ENCODE measurements around the gene NFKBIE.

NFKBIE gene

DNA sequence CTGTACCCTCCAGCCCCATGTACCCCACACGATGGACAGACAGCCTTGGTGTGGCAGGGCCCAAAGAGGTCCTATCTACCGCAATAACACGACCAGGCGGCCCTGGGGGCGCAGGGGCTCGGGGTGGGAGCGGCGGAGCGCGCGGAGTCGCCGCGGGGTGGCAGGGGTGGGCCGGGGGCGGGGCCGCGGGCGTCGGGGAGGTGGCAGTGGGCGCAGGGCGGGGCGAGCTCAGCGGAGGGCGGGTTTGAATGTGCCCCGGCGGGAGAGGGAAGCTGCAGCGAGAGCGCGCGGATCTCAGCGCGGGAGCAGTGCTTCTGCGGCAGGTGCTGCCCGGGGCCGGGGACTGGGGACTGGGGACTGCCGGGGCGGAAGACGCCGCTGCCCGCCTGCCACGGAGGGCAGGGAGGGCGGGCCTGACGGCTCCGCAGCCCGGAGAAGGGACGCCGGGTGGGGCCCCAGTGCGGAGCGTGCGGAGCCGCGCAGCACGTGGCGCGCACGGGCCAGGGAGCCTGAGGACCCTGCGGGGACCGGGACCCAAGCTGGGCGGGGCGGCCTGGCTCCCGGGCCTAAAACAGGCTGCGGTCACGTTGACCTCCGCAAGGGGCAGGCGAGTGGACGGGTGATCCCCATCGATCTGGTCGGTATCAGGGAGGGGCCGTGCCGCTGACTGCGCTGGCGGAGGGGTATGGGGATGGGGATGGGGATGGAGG lies 41.9 kb downstream of the NFKBIE start, which contains the start of gene SLC29A1:
TSS of gene SLC29A1 (plus strand) at position 277 of the 710 bp plus-strand sequence. CDS start 3,719 bp downstream, outside the sequence.
- no peak within 1 kb of the TSS for H3K27ac ChIP-seq (ENCODE audit: low read depth, low read length)
- H3K79me2 ChIP-seq (ENCODE audit: control insufficient read depth, insufficient read depth, low read length, unreplicated experiment): peaks cover 22% of the 10 kb centered on the region
- peaks cover 27% of the 10 kb centered on the region for H3K4me1 ChIP-seq (ENCODE audit: control insufficient read depth, insufficient read depth, low read length, unreplicated experiment)
- H3K36me3 ChIP-seq (ENCODE audit: insufficient read depth, low read length): no peaks in the 10 kb centered on the region
- H3K4me3 ChIP-seq (ENCODE audit: low read depth, low read length): peak within 1 kb of the TSS; percentile 76
- no peaks in the 10 kb centered on the region for H3K27me3 ChIP-seq (ENCODE audit: insufficient read depth, low read length)
- peak within 1 kb of the TSS; percentile 73 for H2AFZ ChIP-seq (ENCODE audit: low read length, unreplicated experiment)

DNA sequence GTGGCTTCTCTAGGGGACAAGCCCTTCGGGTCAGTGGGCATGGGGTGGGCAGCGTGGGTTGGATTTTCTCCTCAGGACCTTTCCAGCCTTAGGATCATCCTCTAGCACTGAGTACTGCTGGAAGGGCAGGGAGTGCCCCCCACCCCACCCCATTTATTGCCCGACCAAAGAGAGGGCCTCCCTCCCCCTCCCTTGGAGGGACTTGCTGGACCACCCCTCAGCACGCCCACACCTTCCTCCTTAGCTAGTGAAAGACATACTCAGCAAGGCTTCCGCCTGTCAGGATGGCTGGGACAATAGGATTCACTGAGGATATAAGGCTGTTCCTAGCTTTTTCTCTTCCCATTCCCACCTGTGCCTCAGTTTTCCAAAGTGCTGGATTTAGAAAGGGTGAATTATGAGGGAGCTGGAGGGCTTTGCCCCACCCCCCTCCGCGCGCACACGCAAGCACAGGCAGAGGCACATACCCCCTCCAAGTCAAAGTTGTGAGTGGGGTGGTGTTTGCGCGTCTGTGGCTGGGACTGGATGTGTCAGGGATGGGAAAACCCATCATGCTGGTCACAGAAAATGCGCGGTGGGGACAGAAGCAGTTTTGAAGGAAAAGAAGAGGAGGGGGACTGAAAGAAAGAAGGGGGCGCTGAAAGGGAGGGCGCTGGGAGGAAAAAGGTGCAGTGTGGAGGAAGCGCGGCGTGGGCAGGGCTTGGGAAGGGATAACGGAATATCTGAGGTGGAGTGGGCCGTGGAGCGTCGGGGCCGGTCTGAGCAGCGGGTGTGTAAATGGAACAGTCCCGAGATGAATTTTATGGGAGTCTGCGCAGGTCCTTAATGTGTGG lies 42.6 kb downstream of the NFKBIE start:
- Histone ChIP-seq H3K27me3 (ENCODE audit: insufficient read depth, low read length) (no peaks in the 10 kb centered on the region), H3K4me3 (ENCODE audit: low read depth, low read length) (peak overlapping the region; percentile 76), H3K36me3 (ENCODE audit: insufficient read depth, low read length) (no peaks in the 10 kb centered on the region), H3K4me1 (ENCODE audit: control insufficient read depth, insufficient read depth, low read length, unreplicated experiment) (peaks cover 34% of the 10 kb centered on the region), H2AFZ (ENCODE audit: low read length, unreplicated experiment) (peak overlapping the region; percentile 48), H3K79me2 (ENCODE audit: control insufficient read depth, insufficient read depth, low read length, unreplicated experiment) (peaks cover 22% of the 10 kb centered on the region), H3K27ac (ENCODE audit: low read depth, low read length) (no peak overlapping the region)

DNA sequence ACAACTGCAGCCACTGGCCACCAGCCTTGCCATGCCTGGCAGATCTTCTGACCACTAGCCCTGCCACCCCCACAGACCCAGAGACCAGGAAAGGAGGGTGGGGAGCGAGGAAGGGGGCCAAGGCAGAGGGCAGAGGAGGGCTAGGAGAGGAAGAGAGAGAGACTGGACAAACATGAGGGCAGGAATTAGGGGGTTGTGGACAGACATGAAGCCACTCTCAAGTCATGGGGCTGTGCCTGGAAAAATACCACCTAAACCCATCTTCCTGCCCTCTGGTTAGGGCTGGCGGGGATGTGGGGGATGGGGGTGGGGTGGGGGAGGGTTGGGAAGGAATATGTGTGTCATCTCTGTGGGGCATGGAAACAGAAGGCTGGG lies 43.4 kb downstream of the NFKBIE start:
- peak overlapping the region; percentile 59; the same call in 1 of the 2 replicates for H3K27ac ChIP-seq (ENCODE audit: low read depth, low read length)
- H3K36me3 ChIP-seq (ENCODE audit: insufficient read depth, low read length): no peaks in the 10 kb centered on the region
- peaks cover 22% of the 10 kb centered on the region for H3K79me2 ChIP-seq (ENCODE audit: control insufficient read depth, insufficient read depth, low read length, unreplicated experiment)
- H3K4me1 ChIP-seq (ENCODE audit: control insufficient read depth, insufficient read depth, low read length, unreplicated experiment): peaks cover 42% of the 10 kb centered on the region
- H3K4me3 ChIP-seq (ENCODE audit: low read depth, low read length): peak overlapping the region; percentile 60
- H2AFZ ChIP-seq (ENCODE audit: low read length, unreplicated experiment): no peak overlapping the region
- no peaks in the 10 kb centered on the region for H3K27me3 ChIP-seq (ENCODE audit: insufficient read depth, low read length)

DNA sequence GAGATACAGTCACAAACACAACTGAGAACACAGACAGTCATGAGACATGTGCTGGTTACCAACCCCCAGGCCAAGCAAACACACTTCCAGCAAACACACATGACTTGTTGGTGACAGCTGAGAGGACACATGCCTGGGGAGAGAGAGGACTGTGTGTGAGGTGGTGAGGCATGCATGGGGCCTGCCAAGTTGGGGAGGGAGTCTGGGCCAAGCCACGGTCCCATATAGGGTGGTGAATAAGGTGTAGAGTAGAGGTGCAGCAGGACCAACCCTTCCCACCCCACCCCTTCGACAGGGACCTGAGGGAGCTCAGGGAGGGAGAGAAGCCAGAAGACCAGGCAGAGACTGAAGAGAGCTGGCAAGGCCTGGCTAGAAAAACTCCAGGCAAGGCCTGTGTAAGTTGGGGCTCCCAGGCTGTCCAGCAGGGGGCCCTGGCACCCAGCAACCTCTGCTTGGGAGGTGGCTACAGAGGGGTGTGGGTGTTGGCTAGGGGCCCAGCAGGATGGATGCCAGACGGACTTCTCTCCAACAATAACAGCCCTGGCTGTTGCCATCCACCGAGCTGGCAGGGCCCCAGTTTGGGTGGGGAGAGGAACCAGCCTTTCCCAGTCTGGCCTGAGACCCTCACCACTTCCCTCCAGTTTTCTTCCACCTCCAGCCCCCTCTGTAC lies 43.9 kb downstream of the NFKBIE start:
- Histone ChIP-seq H2AFZ (ENCODE audit: low read length, unreplicated experiment) (no peak overlapping the region), H3K4me1 (ENCODE audit: control insufficient read depth, insufficient read depth, low read length, unreplicated experiment) (peaks cover 44% of the 10 kb centered on the region), H3K4me3 (ENCODE audit: low read depth, low read length) (peak overlapping the region; percentile 60), H3K27me3 (ENCODE audit: insufficient read depth, low read length) (no peaks in the 10 kb centered on the region), H3K36me3 (ENCODE audit: insufficient read depth, low read length) (no peaks in the 10 kb centered on the region), H3K79me2 (ENCODE audit: control insufficient read depth, insufficient read depth, low read length, unreplicated experiment) (peaks cover 20% of the 10 kb centered on the region), H3K27ac (ENCODE audit: low read depth, low read length) (peak overlapping the region; percentile 60)

DNA sequence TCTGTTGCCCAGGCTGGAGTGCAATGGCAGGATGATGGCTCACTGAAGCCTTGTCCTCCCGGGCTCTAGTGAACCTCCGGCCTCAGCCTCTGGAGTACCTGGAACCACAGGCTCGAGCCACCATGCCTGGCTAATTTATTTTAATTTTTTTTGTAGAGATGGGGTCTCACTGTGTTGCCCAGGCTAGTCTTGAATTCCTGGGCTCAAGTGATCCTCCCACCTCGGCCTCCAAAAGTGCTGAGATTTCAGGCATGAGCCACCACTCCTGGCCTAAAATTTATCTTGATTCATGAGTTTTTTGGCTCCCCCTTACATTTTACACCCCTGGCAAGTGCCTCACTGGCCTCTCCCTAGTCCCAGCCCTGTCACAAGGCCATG lies 44.4 kb downstream of the NFKBIE start:
- no peaks in the 10 kb centered on the region for H3K36me3 ChIP-seq (ENCODE audit: insufficient read depth, low read length)
- H3K79me2 ChIP-seq (ENCODE audit: control insufficient read depth, insufficient read depth, low read length, unreplicated experiment): peaks cover 14% of the 10 kb centered on the region
- H3K4me1 ChIP-seq (ENCODE audit: control insufficient read depth, insufficient read depth, low read length, unreplicated experiment): peaks cover 44% of the 10 kb centered on the region
- no peak overlapping the region for H2AFZ ChIP-seq (ENCODE audit: low read length, unreplicated experiment)
- H3K27ac ChIP-seq (ENCODE audit: low read depth, low read length): peak overlapping the region; percentile 60
- no peaks in the 10 kb centered on the region for H3K27me3 ChIP-seq (ENCODE audit: insufficient read depth, low read length)
- H3K4me3 ChIP-seq (ENCODE audit: low read depth, low read length): no peak overlapping the region

DNA sequence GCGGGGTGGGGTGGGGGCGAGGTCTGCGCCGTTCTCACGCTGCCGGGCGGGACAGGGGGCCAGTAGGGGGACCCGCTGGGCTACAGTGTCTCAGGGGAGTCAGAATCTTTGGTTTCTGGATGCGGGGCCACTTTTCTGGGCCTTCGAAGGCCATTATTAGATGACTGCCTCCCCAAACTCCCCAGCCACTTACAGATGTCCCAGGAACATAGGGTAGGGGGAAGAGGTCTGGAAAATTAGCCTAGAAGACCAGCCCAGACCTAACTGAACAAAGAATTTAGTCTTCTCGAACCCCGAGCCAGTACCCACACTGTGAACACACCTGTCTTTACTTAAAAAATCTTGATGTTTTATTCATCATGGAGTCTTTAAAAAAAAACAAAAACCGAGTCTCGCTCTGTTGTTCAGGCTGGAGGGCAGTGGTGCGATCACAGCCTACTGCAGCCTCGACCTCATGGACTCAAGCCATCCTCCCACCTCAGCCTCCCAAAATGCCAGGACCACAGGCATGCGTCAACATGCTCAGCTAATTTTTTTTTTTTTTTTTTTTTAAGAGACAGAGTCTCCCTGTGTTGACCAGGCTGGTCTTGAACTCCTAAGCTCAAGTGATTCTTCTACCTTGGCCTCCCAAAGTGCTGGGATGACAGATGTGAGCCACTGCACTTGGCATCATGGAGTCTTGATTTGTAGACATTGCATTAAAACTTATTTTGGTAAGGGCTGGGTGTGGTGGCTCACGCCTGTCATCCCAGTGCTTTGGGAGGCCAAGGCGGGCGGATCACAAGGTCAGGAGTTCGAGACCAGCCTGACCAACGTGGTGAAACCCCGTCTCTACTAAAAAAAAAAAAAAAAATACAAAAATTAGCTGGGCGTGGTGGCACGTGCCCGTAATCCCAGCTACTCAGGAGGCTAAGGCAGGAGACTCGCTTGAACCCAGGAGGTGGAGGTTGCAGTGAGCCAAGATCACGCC lies 45.3 kb downstream of the NFKBIE start:
- no peak overlapping the region for H3K27ac ChIP-seq (ENCODE audit: low read depth, low read length)
- no peaks in the 10 kb centered on the region for H3K27me3 ChIP-seq (ENCODE audit: insufficient read depth, low read length)
- peaks cover 8% of the 10 kb centered on the region for H3K79me2 ChIP-seq (ENCODE audit: control insufficient read depth, insufficient read depth, low read length, unreplicated experiment)
- H2AFZ ChIP-seq (ENCODE audit: low read length, unreplicated experiment): no peak overlapping the region
- no peaks in the 10 kb centered on the region for H3K36me3 ChIP-seq (ENCODE audit: insufficient read depth, low read length)
- peak overlapping the region; percentile 82 for H3K4me3 ChIP-seq (ENCODE audit: low read depth, low read length)
- H3K4me1 ChIP-seq (ENCODE audit: control insufficient read depth, insufficient read depth, low read length, unreplicated experiment): peaks cover 44% of the 10 kb centered on the region

DNA sequence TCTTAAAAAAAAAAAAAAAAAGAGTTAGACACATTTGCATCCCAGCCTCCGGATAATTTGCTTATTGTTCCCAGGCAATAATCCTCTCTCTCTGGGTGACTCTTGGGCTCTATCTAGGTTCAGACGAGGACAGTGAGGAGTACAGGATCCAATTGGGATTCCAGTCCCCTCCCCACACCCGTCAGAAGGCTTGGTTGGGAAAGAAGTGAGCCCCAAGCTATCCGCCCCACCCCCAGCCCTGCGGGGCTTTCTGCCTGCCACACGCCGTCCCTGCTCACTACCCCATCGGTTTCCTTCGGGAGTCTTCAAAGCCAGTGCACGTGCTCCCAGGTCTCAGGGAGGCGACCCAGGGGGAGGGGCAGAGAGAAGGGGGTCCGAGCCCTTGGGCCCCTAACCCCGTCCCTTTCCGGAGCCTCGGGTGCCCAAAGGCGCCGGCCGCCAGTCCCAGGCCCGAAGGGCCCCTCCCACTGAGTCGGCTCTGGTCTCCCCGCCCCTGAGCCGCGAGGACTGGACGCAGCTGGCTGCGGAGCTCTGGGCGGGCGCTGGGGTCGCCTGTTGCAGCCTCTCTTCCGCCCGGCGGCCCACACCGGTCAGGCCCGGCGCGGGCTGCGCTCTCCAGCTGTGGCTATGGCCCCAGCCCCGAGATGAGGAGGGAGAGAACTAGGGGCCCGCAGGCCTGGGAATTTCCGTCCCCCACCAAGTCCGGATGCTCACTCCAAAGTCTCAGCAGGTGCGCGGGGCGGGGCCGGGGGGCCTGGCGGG lies 46.1 kb downstream of the NFKBIE start:
- Histone ChIP-seq H3K4me3 (ENCODE audit: low read depth, low read length) (peak overlapping the region; percentile 82), H2AFZ (ENCODE audit: low read length, unreplicated experiment) (peak overlapping the region; percentile 14), H3K79me2 (ENCODE audit: control insufficient read depth, insufficient read depth, low read length, unreplicated experiment) (no peaks in the 10 kb centered on the region), H3K27me3 (ENCODE audit: insufficient read depth, low read length) (no peaks in the 10 kb centered on the region), H3K27ac (ENCODE audit: low read depth, low read length) (peak overlapping the region; percentile 16; the same call in 1 of the 2 replicates), H3K36me3 (ENCODE audit: insufficient read depth, low read length) (no peaks in the 10 kb centered on the region), H3K4me1 (ENCODE audit: control insufficient read depth, insufficient read depth, low read length, unreplicated experiment) (peaks cover 39% of the 10 kb centered on the region)

DNA sequence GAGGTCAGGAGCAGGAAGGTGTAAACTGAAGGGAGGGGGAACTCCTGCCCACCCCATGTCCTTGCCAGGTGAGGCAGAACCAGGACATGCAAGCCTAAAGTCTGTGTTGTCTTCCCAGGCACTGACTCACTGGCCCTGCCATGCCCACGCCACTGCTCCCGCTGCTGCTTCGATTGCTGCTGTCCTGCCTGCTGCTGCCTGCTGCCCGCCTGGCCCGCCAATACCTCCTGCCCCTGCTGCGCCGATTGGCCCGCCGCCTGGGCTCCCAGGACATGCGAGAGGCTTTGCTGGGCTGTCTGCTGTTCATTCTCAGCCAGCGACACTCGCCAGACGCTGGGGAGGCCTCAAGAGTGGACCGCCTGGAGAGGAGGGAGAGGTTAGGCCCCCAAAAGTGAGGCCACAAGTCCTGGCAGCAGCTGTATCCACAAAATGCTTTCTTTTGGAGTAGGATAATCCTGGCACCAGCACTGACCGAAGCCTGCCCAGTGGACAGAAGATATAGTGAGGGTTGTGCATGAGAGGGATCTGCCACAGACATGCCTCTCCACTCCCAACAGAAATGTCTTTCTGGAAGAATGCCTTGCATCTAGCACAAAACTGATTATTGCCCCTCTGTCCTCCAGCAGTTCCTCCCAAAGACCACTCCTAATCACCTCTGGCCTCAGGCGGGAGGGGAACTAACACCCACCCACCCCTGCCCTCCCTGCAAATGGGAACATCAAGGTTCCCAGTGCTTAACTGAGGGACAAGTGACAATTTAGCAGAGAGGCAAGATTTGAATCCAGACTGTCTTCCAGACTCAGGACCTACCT lies 47.8 kb downstream of the NFKBIE start:
- Histone ChIP-seq H3K4me3 (ENCODE audit: low read depth, low read length) (no peak overlapping the region), H3K79me2 (ENCODE audit: control insufficient read depth, insufficient read depth, low read length, unreplicated experiment) (no peaks in the 10 kb centered on the region), H3K36me3 (ENCODE audit: insufficient read depth, low read length) (no peaks in the 10 kb centered on the region), H3K4me1 (ENCODE audit: control insufficient read depth, insufficient read depth, low read length, unreplicated experiment) (peaks cover 34% of the 10 kb centered on the region), H3K27me3 (ENCODE audit: insufficient read depth, low read length) (no peaks in the 10 kb centered on the region), H3K27ac (ENCODE audit: low read depth, low read length) (no peak overlapping the region), H2AFZ (ENCODE audit: low read length, unreplicated experiment) (no peak overlapping the region)

All from ACC112 (cell line).